AG04450 (cell line): ENCODE measurements around the gene VTCN1. TPM values are rescaled to one million over a fixed set of nuclear protein-coding genes. Genes with fewer than 3 reads are reported as not detected.
A peak's percentile ranks its signal among the peaks of the same experiment; 100 is the strongest.

Source experiments
- CTCF ChIA-PET: fragments of 300-600, 350-600 bp; formaldehyde crosslinking; extraction: SDS; loops from one replicate; lab custom pipeline; 2022; ENCODE audit warnings: antibody characterized with exemption, inconsistent platforms; lab: Charles Lee
- POLR2A ChIA-PET: fragments of 350-600 bp; formaldehyde crosslinking; extraction: SDS; loops from one replicate; lab custom pipeline; 2021; ENCODE audit warnings: antibody characterized with exemption, inconsistent platforms; lab: Yijun Ruan, JAX
- DNase-seq: peaks from one replicate; pipeline ENCODE4 v3.0.0-alpha.2; 2011; ENCODE audit warnings: low read depth, low spot score
- H3K27ac ChIP-seq: one replicate; pipeline ENCODE4 v1.5.1; 2012; ENCODE audit warnings: low read depth, low read length, control low read depth
- H3K27me3 ChIP-seq: one replicate; pipeline ENCODE4 v1.6.0; 2012; ENCODE audit warnings: low read length; ENCODE audit not compliant: control insufficient read depth, insufficient read depth
- H3K4me3 ChIP-seq: 2 replicates; pipeline ENCODE4 v1.5.1; 2011; ENCODE audit warnings: mild to moderate bottlenecking, low read depth, low read length, control low read depth
- H3K9me3 ChIP-seq: 2 replicates; pipeline ENCODE4 v1.5.1; 2012; ENCODE audit warnings: low read length; ENCODE audit not compliant: control insufficient read depth, insufficient read depth
- CTCF ChIP-seq: IDR thresholded peaks from 2 replicates; pipeline ENCODE4 v1.5.1; 2011; ENCODE audit warnings: low read depth, low read length, control low read depth, inconsistent platforms
- polyA plus RNA-seq: library from polyadenylated mRNA; depleted of rRNA; stranded (reverse); fragments of >200 nt; gene quantifications from 2 replicates; pipeline ENCODE4 v1.2.3, GENCODE V29; 2011

The VTCN1 gene
- polyA plus RNA-seq, 1 experiment = not detected

- CTCF ChIA-PET = interaction anchor here (2.0 to 5.4 kb wide), 2 partner anchors 15 to 21 kb away, joined by 7 to 39 read pairs; no protein-coding TSS in a partner anchor
- no peak for TF ChIP-seq CTCF
- Histone ChIP-seq H3K27me3 (no peaks in the 10 kb centered on the region), H3K27ac (no peak overlapping the region), H3K4me3 (no peak overlapping the region), H3K9me3 (no peaks in the 10 kb centered on the region)
- POLR2A ChIA-PET = no interaction called here
- no peak for DNase-seq
Observed at GRCh38 chr1:117143871-117144270, 66.9 kb downstream of the VTCN1 start.

GRCh38 chr1:117143172-117143571, 67.6 kb downstream of the VTCN1 start:
- POLR2A ChIA-PET = no interaction called here
- no peak for TF ChIP-seq CTCF
- H3K27me3 ChIP-seq = no peaks in the 10 kb centered on the region
- CTCF ChIA-PET = interaction anchor here (1.8 to 5.4 kb wide), 4 partner anchors 14 to 75 kb away, joined by 4 to 39 read pairs (median 8); no protein-coding TSS in a partner anchor
- DNase-seq = no peak
- no peak overlapping the region for H3K4me3 ChIP-seq
- no peaks in the 10 kb centered on the region for H3K9me3 ChIP-seq
- no peak overlapping the region for H3K27ac ChIP-seq

GRCh38 chr1:117142200-117142599, 68.5 kb downstream of the VTCN1 start:
- no peak for TF ChIP-seq CTCF
- peak; percentile 71 for DNase-seq
- Histone ChIP-seq H3K4me3 (no peak overlapping the region), H3K27ac (no peak overlapping the region), H3K9me3 (no peaks in the 10 kb centered on the region), H3K27me3 (no peaks in the 10 kb centered on the region)
- CTCF ChIA-PET = interaction anchor here (1.8 to 5.4 kb wide), 3 partner anchors 13 to 74 kb away, joined by 4 to 39 read pairs (median 8); no protein-coding TSS in a partner anchor
- POLR2A ChIA-PET = interaction anchor here (1.0 to 1.1 kb wide), 2 partner anchors 13 to 40 kb away, joined by 3 read pairs; no protein-coding TSS in a partner anchor

- ChIA-PET POLR2A (no interaction called here), CTCF (interaction anchor here (2.7 kb wide), 1 partner anchor 10 kb away, joined by 28 read pairs; no protein-coding TSS in a partner anchor)
- Histone ChIP-seq H3K27me3 (no peaks in the 10 kb centered on the region), H3K9me3 (no peaks in the 10 kb centered on the region), H3K27ac (no peak overlapping the region), H3K4me3 (no peak overlapping the region)
- DNase-seq = no peak
- TF ChIP-seq CTCF = no peak
Observed at GRCh38 chr1:117138561-117138960, 72.2 kb downstream of the VTCN1 start.

- no peak for TF ChIP-seq CTCF
- Histone ChIP-seq H3K27me3 (no peaks in the 10 kb centered on the region), H3K27ac (no peak overlapping the region), H3K9me3 (no peaks in the 10 kb centered on the region), H3K4me3 (no peak overlapping the region)
- no peak for DNase-seq
- CTCF ChIA-PET = interaction anchor here (2.7 kb wide), 1 partner anchor 9 kb away, joined by 28 read pairs; no protein-coding TSS in a partner anchor
- POLR2A ChIA-PET = no interaction called here
Observed at GRCh38 chr1:117138106-117138505, 72.6 kb downstream of the VTCN1 start.
